H1 (cell line): ENCODE measurements around the gene FDXACB1. TPM values are rescaled to one million over a fixed set of nuclear protein-coding genes. Genes with fewer than 3 reads are reported as not detected.

Experiments used
- CTCF ChIA-PET: fragments of 300-600 bp; sonication (Branson Sonifier 250); formaldehyde crosslinking; loops from one replicate; lab custom pipeline; 2021; ENCODE audit not compliant: partially characterized antibody; lab: Charles Lee
- POLR2A ChIA-PET: fragments of 300-600 bp; sonication (Branson Sonifier 250); formaldehyde crosslinking; loops from one replicate; lab custom pipeline; 2021; ENCODE audit warnings: inconsistent platforms; ENCODE audit not compliant: partially characterized antibody; lab: Charles Lee
- DNase-seq, 2 experiments: peaks; one replicate each; pipeline versions ENCODE4 v3.0.0 to v3.0.0-alpha.2; 2010 to 2022; ENCODE audit warnings: low spot score in 2 of 2, low read depth in 1 of 2, mixed read lengths in 1 of 2
- FAIRE-seq: peaks from 2 replicates; lab custom pipeline; 2011; peaks lifted over from hg19 to GRCh38; lab: Jason Lieb, UNC
- H2AFZ ChIP-seq: 2 replicates; pipeline ENCODE4 v1.8.1; 2012; ENCODE audit warnings: low read length, inconsistent platforms
- H2AK5ac ChIP-seq: 2 replicates; pipeline ENCODE4 v1.6.1; 2013; ENCODE audit warnings: low read depth, low read length
- H2BK120ac ChIP-seq: replicated peaks from 2 replicates; pipeline ENCODE3; 2013; ENCODE audit warnings: low read depth, low read length, inconsistent platforms
- H2BK12ac ChIP-seq: 2 replicates; pipeline ENCODE4 v1.6.1; 2013; ENCODE audit warnings: low read depth, low read length
- H2BK15ac ChIP-seq: 2 replicates; pipeline ENCODE4 v1.6.1; 2013; ENCODE audit warnings: low read length
- H2BK20ac ChIP-seq: 2 replicates; pipeline ENCODE4 v1.6.1; 2013; ENCODE audit warnings: low read length
- H2BK5ac ChIP-seq: 2 replicates; pipeline ENCODE4 v1.6.1; 2013; ENCODE audit warnings: low read depth, low read length
- H3K14ac ChIP-seq: 2 replicates; pipeline ENCODE4 v1.6.1; 2013; ENCODE audit warnings: inconsistent platforms; ENCODE audit not compliant: insufficient read length
- H3K18ac ChIP-seq: 2 replicates; pipeline ENCODE4 v1.6.1; 2013; ENCODE audit warnings: low read length; ENCODE audit errors: extremely low read depth
- H3K23ac ChIP-seq: 2 replicates; pipeline ENCODE4 v1.6.1; 2013; ENCODE audit warnings: inconsistent platforms; ENCODE audit not compliant: insufficient read length
- H3K23me2 ChIP-seq: 2 replicates; pipeline ENCODE4 v1.6.1; 2013; ENCODE audit warnings: low read depth, low read length
- H3K27ac ChIP-seq: 2 replicates; pipeline ENCODE4 v1.6.1; 2011; ENCODE audit warnings: low read depth, low read length, inconsistent platforms
- H3K27me3 ChIP-seq, 4 experiments: replicated peaks in 1 of 4; 1 replicate in 1 of 4; 2 replicates in 3 of 4; pipeline versions ENCODE4 v1.6.1 to v1.8.1; 2011 to 2013; ENCODE audit warnings: low read length in 3 of 4, mild to moderate bottlenecking in 3 of 4, inconsistent platforms in 2 of 4, mixed read lengths in 2 of 4, moderate library complexity in 1 of 4; ENCODE audit not compliant: control insufficient read depth in 3 of 4, insufficient read depth in 3 of 4; ENCODE audit errors: extremely low read depth in 1 of 4
- H3K36me3 ChIP-seq, 4 experiments: 2 replicates each; pipeline versions ENCODE4 v1.6.1 to v1.8.1; 2011 to 2013; ENCODE audit warnings: mild to moderate bottlenecking in 4 of 4, low read length in 3 of 4, moderate library complexity in 2 of 4, control low read depth in 1 of 4, inconsistent platforms in 1 of 4; ENCODE audit not compliant: insufficient read depth in 4 of 4, control insufficient read depth in 2 of 4
- H3K4ac ChIP-seq: replicated peaks from 2 replicates; pipeline ENCODE3; 2013; ENCODE audit warnings: low read length, low read depth, mixed read lengths, inconsistent platforms; ENCODE audit not compliant: insufficient read length
- H3K4me1 ChIP-seq, 4 experiments: replicated peaks in 1 of 4; 1 replicate in 1 of 4; 2 replicates in 3 of 4; pipeline versions ENCODE4 v1.6.1 to v1.8.1; 2011 to 2013; ENCODE audit warnings: low read length in 3 of 4, inconsistent platforms in 2 of 4, mixed read lengths in 1 of 4; ENCODE audit not compliant: insufficient read depth in 4 of 4, control insufficient read depth in 3 of 4
- H3K4me2 ChIP-seq, 2 experiments: 2 replicates each; pipeline versions ENCODE4 v1.6.1 to v1.8.1; 2011 to 2013; ENCODE audit warnings: low read depth in 2 of 2, low read length in 2 of 2, control low read depth in 1 of 2, inconsistent platforms in 1 of 2, mild to moderate bottlenecking in 1 of 2; ENCODE audit not compliant: insufficient read depth in 1 of 2
- H3K4me3 ChIP-seq, 4 experiments: fragments of 200-600, 300-600 bp in 1 of 4; sonication (generic), shearing (Covaris generic), sonication (Bioruptor Twin) in 1 of 4; 2 replicates each; pipeline versions ENCODE4 v1.5.1 to v1.8.1; 2011 to 2016; ENCODE audit warnings: low read length in 4 of 4, low read depth in 3 of 4, control low read depth in 2 of 4, inconsistent platforms in 2 of 4, mild to moderate bottlenecking in 2 of 4, mixed read lengths in 1 of 4, moderate library complexity in 1 of 4; ENCODE audit not compliant: insufficient read depth in 2 of 4; ENCODE audit errors: extremely low read depth in 1 of 4
- H3K56ac ChIP-seq: replicated peaks from 2 replicates; pipeline ENCODE3; 2013; ENCODE audit warnings: low read depth, mild to moderate bottlenecking, mixed read lengths, low read length, inconsistent platforms; ENCODE audit not compliant: insufficient read length
- H3K79me1 ChIP-seq: 2 replicates; pipeline ENCODE4 v1.6.1; 2013; ENCODE audit warnings: low read depth, low read length, control low read depth
- H3K79me2 ChIP-seq, 2 experiments: 2 replicates each; pipeline versions ENCODE4 v1.6.1 to v1.8.1; 2012 to 2013; ENCODE audit warnings: low read length in 2 of 2, mild to moderate bottlenecking in 2 of 2, inconsistent platforms in 1 of 2; ENCODE audit not compliant: insufficient read depth in 2 of 2, control insufficient read depth in 1 of 2
- H3K9ac ChIP-seq, 4 experiments: replicated peaks in 1 of 4; 1 replicate in 1 of 4; 2 replicates in 3 of 4; pipeline versions ENCODE4 v1.6.1 to v1.8.1; 2011 to 2013; ENCODE audit warnings: low read depth in 3 of 4, low read length in 3 of 4, control low read depth in 2 of 4, mild to moderate bottlenecking in 2 of 4, moderate library complexity in 2 of 4, inconsistent platforms in 1 of 4; ENCODE audit errors: extremely low read depth in 1 of 4
- H3K9me3 ChIP-seq, 2 experiments: 2 replicates each; pipeline versions ENCODE4 v1.6.1 to v1.8.1; 2012 to 2013; ENCODE audit warnings: mild to moderate bottlenecking in 2 of 2, moderate library complexity in 2 of 2, control low read depth in 1 of 2, inconsistent platforms in 1 of 2, low read depth in 1 of 2, low read length in 1 of 2, mixed read lengths in 1 of 2; ENCODE audit not compliant: insufficient read depth in 2 of 2
- H4K20me1 ChIP-seq, 2 experiments: replicated peaks in 1 of 2; 2 replicates each; pipeline versions ENCODE3 to v1.8.1; 2011 to 2013; ENCODE audit warnings: inconsistent platforms in 2 of 2, low read length in 2 of 2, mild to moderate bottlenecking in 1 of 2; ENCODE audit not compliant: insufficient read depth in 2 of 2, control insufficient read depth in 1 of 2
- H4K5ac ChIP-seq: 2 replicates; pipeline ENCODE4 v1.6.1; 2013; ENCODE audit warnings: low read length, low read depth, mixed read lengths, inconsistent platforms; ENCODE audit not compliant: insufficient read length
- H4K8ac ChIP-seq: 2 replicates; pipeline ENCODE4 v1.8.0; 2013; ENCODE audit warnings: mild to moderate bottlenecking, moderate library complexity, low read length, inconsistent platforms; ENCODE audit not compliant: insufficient read depth; ENCODE audit errors: extremely low read depth
- H4K91ac ChIP-seq: replicated peaks from 2 replicates; pipeline ENCODE3; 2013; ENCODE audit warnings: low read length, mixed read lengths, inconsistent platforms; ENCODE audit not compliant: insufficient read length
- FOSL1 ChIP-seq: IDR thresholded peaks from 2 replicates; pipeline ENCODE4 v1.6.1; 2011; ENCODE audit warnings: mild to moderate bottlenecking, low read depth, low read length, moderate library complexity; ENCODE audit not compliant: insufficient read depth
- HDAC6 ChIP-seq: IDR thresholded peaks from one replicate; pipeline ENCODE4 v1.7.1; 2012; ENCODE audit warnings: low read depth, mild to moderate bottlenecking, inconsistent platforms, low read length, moderate library complexity
- JUND ChIP-seq: IDR thresholded peaks from 2 replicates; pipeline ENCODE4 v1.6.1; 2011; ENCODE audit warnings: mild to moderate bottlenecking, improper control_type of control experiment, low read length
- MAFK ChIP-seq: IDR thresholded peaks from 2 replicates; pipeline ENCODE4 v1.6.1; 2012; ENCODE audit warnings: low read depth, mild to moderate bottlenecking, improper control_type of control experiment, low read length
- NRF1 ChIP-seq: IDR thresholded peaks from 2 replicates; pipeline ENCODE4 v1.6.1; 2011; ENCODE audit warnings: mild to moderate bottlenecking, low read depth, low read length, improper control_type of control experiment
- PHF8 ChIP-seq: fragments of 200-600 bp; sonication (generic); conservative IDR thresholded peaks from 2 replicates; pipeline ENCODE4 v1.7.1; 2012; ENCODE audit warnings: low read depth, mild to moderate bottlenecking, inconsistent platforms, low read length, moderate library complexity
- POLR2A ChIP-seq, 2 experiments: IDR thresholded peaks; 1 replicate in 1 of 2; 2 replicates in 1 of 2; pipeline ENCODE4 v1.6.1; 2011; ENCODE audit warnings: low read depth in 2 of 2, low read length in 2 of 2, mild to moderate bottlenecking in 2 of 2; ENCODE audit errors: control extremely low read depth in 1 of 2
- POLR2AphosphoS5 ChIP-seq: IDR thresholded peaks from 2 replicates; pipeline ENCODE4 v1.6.1; 2011; ENCODE audit warnings: low read depth, low read length
- RXRA ChIP-seq: IDR thresholded peaks from 2 replicates; pipeline ENCODE4 v1.6.1; 2011; ENCODE audit warnings: low read depth, mild to moderate bottlenecking, low read length, moderate library complexity; ENCODE audit not compliant: insufficient read depth
- SIRT6 ChIP-seq: IDR thresholded peaks from one replicate; pipeline ENCODE4 v1.7.1; 2012; ENCODE audit warnings: low read length, inconsistent platforms
- SP2 ChIP-seq: IDR thresholded peaks from 2 replicates; pipeline ENCODE4 v1.6.1; 2012; ENCODE audit warnings: mild to moderate bottlenecking, low read length, inconsistent platforms
- TAF1 ChIP-seq: IDR thresholded peaks from 2 replicates; pipeline ENCODE4 v1.6.1; 2011; ENCODE audit warnings: mild to moderate bottlenecking, low read depth, low read length
- TAF7 ChIP-seq: optimal IDR thresholded peaks from 2 replicates; pipeline ENCODE3; 2011; ENCODE audit warnings: low read depth, mild to moderate bottlenecking, inconsistent platforms, low read length, moderate library complexity, borderline replicate concordance
- ZNF274 ChIP-seq: IDR thresholded peaks from 2 replicates; pipeline ENCODE4 v1.7.0; 2012; ENCODE audit warnings: low read length, borderline replicate concordance; ENCODE audit errors: extremely low read depth
- WGBS, 2 experiments: shearing (Covaris generic) in 1 of 2; methylation state at CpG; one replicate each; pipeline versions ENCODE4 v1.1.6 to v1.1.7; 2013 to 2015; ENCODE audit warnings: low lambda C conversion rate in 2 of 2, mixed read lengths in 2 of 2, inconsistent platforms in 1 of 2, low coverage in 1 of 2, missing lambda C conversion rate in 1 of 2; ENCODE audit not compliant: insufficient replicate concordance in 2 of 2, insufficient coverage in 1 of 2, insufficient read length in 1 of 2; ENCODE audit errors: extremely low coverage in 1 of 2, missing lambda C conversion rate in 1 of 2; 5-methylcytosine and 5-hydroxymethylcytosine counted together
- polyA plus RNA-seq, 7 experiments: library from polyadenylated mRNA; depleted of rRNA in 3 of 7; stranded (reverse) in 5 of 7; unstranded in 2 of 7; fragments of >200 nt in 5 of 7; fragments of 200-250 nt in 2 of 7; gene quantifications; 1 replicate in 5 of 7; 2 replicates in 1 of 7; 4 replicates in 1 of 7; pipeline versions ENCODE4 v1.2.1 to v1.2.3, GENCODE V29; 2011 to 2013; ENCODE audit warnings: missing spikeins in 2 of 7, mixed read lengths in 2 of 7
- total RNA-seq: library from RNA; stranded (reverse); fragmentation: NEBNext Ultra II Directional; extraction: Animal tissue kit (Norgen Biotek cat#: 25700); gene quantifications from 2 replicates; pipeline ENCODE4 v1.2.1, GENCODE V29; 2021

FDXACB1 gene
- total and polyA plus RNA-seq, 2 of the 8 experiments (the other 6 are each of a cell fraction or from before 2014, with no cell fraction given) = 1.4 to 2.3 TPM

- no peak overlapping the region for H4K5ac ChIP-seq
- no peaks in the 10 kb centered on the region for H4K20me1 ChIP-seq
- no peak overlapping the region for H3K4ac ChIP-seq
- H2BK12ac ChIP-seq = no peak overlapping the region
- H3K9me3 ChIP-seq = no peaks in the 10 kb centered on the region
- no peaks in the 10 kb centered on the region for H3K36me3 ChIP-seq
- H2AFZ ChIP-seq = no peak overlapping the region
- H3K14ac ChIP-seq = no peak overlapping the region
- H3K4me2 ChIP-seq = no peak overlapping the region
- no peak for DNase-seq
- H3K27me3 ChIP-seq = no peaks in the 10 kb centered on the region
- 91% methylated on average over 1 of the region's 1 CpG; no CpG with 5 or more reads in 1 of the 2 experiments for WGBS, 2 experiments
- H3K18ac ChIP-seq = no peak overlapping the region
- no peak overlapping the region for H2BK5ac ChIP-seq
- H3K4me3 ChIP-seq = no peak overlapping the region
- H4K91ac ChIP-seq = no peak overlapping the region
- CTCF ChIA-PET = interaction anchor here (0.6 to 2.5 kb wide), 3 partner anchors 24 to 131 kb away, joined by 4 read pairs; no protein-coding TSS in a partner anchor
- H3K23me2 ChIP-seq = no peaks in the 10 kb centered on the region
- TF ChIP-seq NRF1 = no peak
- TF ChIP-seq JUND = no peak
- TF ChIP-seq HDAC6 = no peak
- no peak for TF ChIP-seq PHF8
- TF ChIP-seq POLR2AphosphoS5 = no peak
- no peak for TF ChIP-seq POLR2A (IDR thresholded peaks at IDR 0.05; ENCODE audit: control extremely low read depth in 1 of 2, low read depth in 2 of 2, low read length in 2 of 2)
- TF ChIP-seq SP2 = no peak
- TF ChIP-seq RXRA = no peak
- TF ChIP-seq MAFK = no peak
- TF ChIP-seq ZNF274 = no peak
- TF ChIP-seq TAF7 = no peak
- TF ChIP-seq TAF1 = no peak
- TF ChIP-seq FOSL1 = no peak
- TF ChIP-seq SIRT6 = no peak
- no peak overlapping the region for H3K27ac ChIP-seq
- no peak overlapping the region for H3K9ac ChIP-seq
- H3K23ac ChIP-seq = no peak overlapping the region
- no peaks in the 10 kb centered on the region for H3K79me1 ChIP-seq
- H3K79me2 ChIP-seq = no peaks in the 10 kb centered on the region
- no peak overlapping the region for H2BK120ac ChIP-seq
- peak overlapping the region; percentile 85; the same call in 1 of the 2 replicates for H2BK15ac ChIP-seq
- H2AK5ac ChIP-seq = no peak overlapping the region
- H2BK20ac ChIP-seq = no peak overlapping the region
- H3K4me1 ChIP-seq = peaks cover 0 to 3% (median 1%) of the 10 kb centered on the region in 4 experiments; a peak in 6 of 7 replicates
- POLR2A ChIA-PET = interaction anchor here (0.6 kb wide), 1 partner anchor 11 kb away, joined by 3 read pairs; no protein-coding TSS in a partner anchor
- H4K8ac ChIP-seq = no peak overlapping the region
- FAIRE-seq = no peak
- no peak overlapping the region for H3K56ac ChIP-seq
Observed at GRCh38 chr11:111906680-111907079, 27.7 kb upstream of the FDXACB1 start.
